ENCODE measurements around the gene CFAP99.

The CFAP99 gene

GRCh38 chr4:2484993-2485392, 66.2 kb downstream of the CFAP99 start:
- H4K20me1 ChIP-seq (ENCODE audit: insufficient read depth, low read length, poor library complexity, severe bottlenecking), result peaks cover 97% of the 10 kb centered on the region
- H3K9me2 ChIP-seq (replicated peaks; ENCODE audit: low read depth, low read length), result no peaks in the 10 kb centered on the region
- no peak overlapping the region for H2AFZ ChIP-seq (ENCODE audit: low read length)
- H3K9ac ChIP-seq (ENCODE audit: low read depth, low read length, poor library complexity, severe bottlenecking), result no peak overlapping the region
- no peak overlapping the region for H3K4me2 ChIP-seq (ENCODE audit: low read depth, low read length, poor library complexity, severe bottlenecking)
- TF ChIP-seq CTCF (conservative IDR thresholded peaks at IDR 0.05; ENCODE audit: low read length), result no peak
- TF ChIP-seq EZH2phosphoT487 (IDR thresholded peaks at IDR 0.05; ENCODE audit: borderline replicate concordance), result no peak
- no peak overlapping the region for H3K4me3 ChIP-seq (ENCODE audit: low read length, poor library complexity, severe bottlenecking)
- no peaks in the 10 kb centered on the region for H3F3A ChIP-seq (ENCODE audit: low read depth)
- peaks cover 30% of the 10 kb centered on the region; the same call in 1 of the 2 replicates for H3K36me3 ChIP-seq (ENCODE audit: insufficient read depth, low read length)
- no peaks in the 10 kb centered on the region for H3K9me3 ChIP-seq (ENCODE audit: insufficient read depth, low read depth, low read length)
- H3K4me1 ChIP-seq (ENCODE audit: insufficient read depth, low read length, poor library complexity, severe bottlenecking), result peaks cover 18% of the 10 kb centered on the region
- peaks cover 100% of the 10 kb centered on the region for H3K79me2 ChIP-seq (ENCODE audit: insufficient read depth, low read length)
- H3K27me3 ChIP-seq (ENCODE audit: insufficient read depth, low read length, poor library complexity, severe bottlenecking), result no peaks in the 10 kb centered on the region

GRCh38 chr4:2485956-2486355, 67.2 kb downstream of the CFAP99 start:
- Histone ChIP-seq H3K4me1 (ENCODE audit: insufficient read depth, low read length, poor library complexity, severe bottlenecking) (peaks cover 17% of the 10 kb centered on the region), H3K27me3 (ENCODE audit: insufficient read depth, low read length, poor library complexity, severe bottlenecking) (no peaks in the 10 kb centered on the region), H3K4me3 (ENCODE audit: low read length, poor library complexity, severe bottlenecking) (no peak overlapping the region), H3K4me2 (ENCODE audit: low read depth, low read length, poor library complexity, severe bottlenecking) (no peak overlapping the region), H3F3A (ENCODE audit: low read depth) (no peaks in the 10 kb centered on the region), H3K9me3 (ENCODE audit: insufficient read depth, low read depth, low read length) (no peaks in the 10 kb centered on the region), H3K79me2 (ENCODE audit: insufficient read depth, low read length) (peaks cover 100% of the 10 kb centered on the region), H4K20me1 (ENCODE audit: insufficient read depth, low read length, poor library complexity, severe bottlenecking) (peaks cover 98% of the 10 kb centered on the region), H3K9ac (ENCODE audit: low read depth, low read length, poor library complexity, severe bottlenecking) (no peak overlapping the region), H3K36me3 (ENCODE audit: insufficient read depth, low read length) (peaks cover 34% of the 10 kb centered on the region), H2AFZ (ENCODE audit: low read length) (no peak overlapping the region), H3K9me2 (replicated peaks; ENCODE audit: low read depth, low read length) (no peaks in the 10 kb centered on the region)
- TF ChIP-seq CTCF (conservative IDR thresholded peaks at IDR 0.05; ENCODE audit: low read length), result no peak
- TF ChIP-seq EZH2phosphoT487 (IDR thresholded peaks at IDR 0.05; ENCODE audit: borderline replicate concordance), result no peak

- Histone ChIP-seq H2AFZ (ENCODE audit: low read length) (no peak overlapping the region), H3K36me3 (ENCODE audit: insufficient read depth, low read length) (peaks cover 44% of the 10 kb centered on the region), H3K4me2 (ENCODE audit: low read depth, low read length, poor library complexity, severe bottlenecking) (no peak overlapping the region), H3K27me3 (ENCODE audit: insufficient read depth, low read length, poor library complexity, severe bottlenecking) (no peaks in the 10 kb centered on the region), H3K9me2 (replicated peaks; ENCODE audit: low read depth, low read length) (no peaks in the 10 kb centered on the region), H3F3A (ENCODE audit: low read depth) (no peaks in the 10 kb centered on the region), H3K4me1 (ENCODE audit: insufficient read depth, low read length, poor library complexity, severe bottlenecking) (peaks cover 8% of the 10 kb centered on the region), H3K9me3 (ENCODE audit: insufficient read depth, low read depth, low read length) (no peaks in the 10 kb centered on the region), H4K20me1 (ENCODE audit: insufficient read depth, low read length, poor library complexity, severe bottlenecking) (peaks cover 98% of the 10 kb centered on the region), H3K4me3 (ENCODE audit: low read length, poor library complexity, severe bottlenecking) (no peak overlapping the region), H3K9ac (ENCODE audit: low read depth, low read length, poor library complexity, severe bottlenecking) (no peak overlapping the region), H3K79me2 (ENCODE audit: insufficient read depth, low read length) (peaks cover 98% of the 10 kb centered on the region)
- TF ChIP-seq CTCF (conservative IDR thresholded peaks at IDR 0.05; ENCODE audit: low read length) (no peak), EZH2phosphoT487 (IDR thresholded peaks at IDR 0.05; ENCODE audit: borderline replicate concordance) (no peak)
Observed at GRCh38 chr4:2486981-2487380, 68.2 kb downstream of the CFAP99 start.
